Activated T-helper 2 cell treated with anti-CD3 and anti-CD28 coated beads, Interferon-gamma antibody, Interleukin-2, Interleukin-4, amounts not matched to agents 10 μg/mL and 5 μg/mL and 100 μg/mL, durations not matched to agents 14 hours and 24 hours and 36 hours (primary cell): ENCODE data around the gene ZNF212. TPM values are rescaled to one million over a fixed set of nuclear protein-coding genes. Genes with fewer than 3 reads are reported as not detected.

ENCODE experiments used
- DNase-seq: peaks from one replicate; pipeline ENCODE4 v3.0.0; 2021; ENCODE audit warnings: low spot score
- H3K27ac Mint-ChIP-seq: one replicate; pipeline ENCODE4 v1.8.0; 2021; ENCODE audit warnings: mixed read lengths
- H3K27me3 Mint-ChIP-seq: one replicate; pipeline ENCODE4 v1.8.0; 2021; ENCODE audit warnings: low read depth, mixed read lengths
- H3K36me3 Mint-ChIP-seq: one replicate; pipeline ENCODE4 v1.8.0; 2021; ENCODE audit warnings: low read depth, mixed read lengths
- H3K4me1 Mint-ChIP-seq: one replicate; pipeline ENCODE4 v1.8.0; 2021; ENCODE audit warnings: low read depth, mixed read lengths
- H3K4me3 Mint-ChIP-seq: one replicate; pipeline ENCODE4 v1.8.0; 2021; ENCODE audit warnings: low read depth, mild to moderate bottlenecking, moderate library complexity, mixed read lengths
- H3K9me3 Mint-ChIP-seq: one replicate; pipeline ENCODE4 v1.8.0; 2021; ENCODE audit warnings: mixed read lengths
- intact Hi-C: fragments of 100-400 bp; cut with micrococcal nuclease; formaldehyde crosslinking; loops from one replicate; pipeline ENCODE4 v1.15.1; 2023
- total RNA-seq: library from RNA; stranded (reverse); gene quantifications from 2 replicates; pipeline ENCODE4 v1.2.3, GENCODE V29; 2022

Gene ZNF212
- total RNA-seq, 1 donor from 2014 or later = 18.4 TPM

GRCh38 chr7:149284343-149284742 lies 44.9 kb downstream of the ZNF212 start:
- intact Hi-C loops = no loop called here
- H3K36me3 Mint-ChIP-seq = peaks cover 15% of the 10 kb centered on the region

GRCh38 chr7:149284850-149285585 lies 45.6 kb downstream of the ZNF212 start:
- Mint-ChIP-seq H3K27ac (no peak overlapping the region), H3K4me3 (peak overlapping the region; percentile 85), H3K36me3 (peaks cover 11% of the 10 kb centered on the region), H3K4me1 (peaks cover 24% of the 10 kb centered on the region), H3K27me3 (no peaks in the 10 kb centered on the region), H3K9me3 (no peaks in the 10 kb centered on the region)
- intact Hi-C loops = loop anchor here (1.0 kb wide), 1 partner anchor 23 kb away; the partner anchor contains the start of gene ZNF783
- peak; percentile 98 for DNase-seq

More at GRCh38 chr7:149284343-149284742, 44.9 kb downstream of the ZNF212 start:
- Mint-ChIP-seq H3K4me1 (peaks cover 24% of the 10 kb centered on the region), H3K27ac (no peak overlapping the region), H3K9me3 (no peaks in the 10 kb centered on the region), H3K27me3 (no peaks in the 10 kb centered on the region), H3K4me3 (peak overlapping the region; percentile 85)
- no peak for DNase-seq

DNA sequence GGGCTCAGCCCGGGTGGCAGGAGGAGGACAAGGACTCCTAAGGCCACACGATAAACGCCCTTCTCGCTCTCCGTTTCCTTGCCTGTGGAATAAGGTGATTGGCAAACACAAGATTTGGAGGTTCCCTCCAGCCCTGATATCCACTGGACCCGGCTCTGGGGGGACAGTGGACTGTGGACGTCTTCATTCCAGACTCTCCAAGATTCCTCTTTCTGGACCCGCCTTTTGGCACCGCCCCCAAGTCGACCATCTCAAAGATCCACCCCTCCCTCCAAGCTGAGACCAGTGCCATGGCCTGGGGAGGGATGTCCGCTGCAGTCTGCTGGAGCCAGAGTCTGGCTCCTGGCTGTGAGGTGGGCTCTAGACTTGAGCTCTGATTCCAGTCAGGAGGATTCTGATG lies 46.2 kb downstream of the ZNF212 start:
- no peaks in the 10 kb centered on the region for H3K27me3 Mint-ChIP-seq
- no peak for DNase-seq
- peak overlapping the region; percentile 24 for H3K27ac Mint-ChIP-seq
- H3K36me3 Mint-ChIP-seq = peaks cover 11% of the 10 kb centered on the region
- intact Hi-C loops = loop anchor here (1.0 kb wide), 1 partner anchor 23 kb away; the partner anchor contains the start of gene ZNF783
- H3K4me3 Mint-ChIP-seq = peak overlapping the region; percentile 85
- peaks cover 24% of the 10 kb centered on the region for H3K4me1 Mint-ChIP-seq
- H3K9me3 Mint-ChIP-seq = no peaks in the 10 kb centered on the region

DNA sequence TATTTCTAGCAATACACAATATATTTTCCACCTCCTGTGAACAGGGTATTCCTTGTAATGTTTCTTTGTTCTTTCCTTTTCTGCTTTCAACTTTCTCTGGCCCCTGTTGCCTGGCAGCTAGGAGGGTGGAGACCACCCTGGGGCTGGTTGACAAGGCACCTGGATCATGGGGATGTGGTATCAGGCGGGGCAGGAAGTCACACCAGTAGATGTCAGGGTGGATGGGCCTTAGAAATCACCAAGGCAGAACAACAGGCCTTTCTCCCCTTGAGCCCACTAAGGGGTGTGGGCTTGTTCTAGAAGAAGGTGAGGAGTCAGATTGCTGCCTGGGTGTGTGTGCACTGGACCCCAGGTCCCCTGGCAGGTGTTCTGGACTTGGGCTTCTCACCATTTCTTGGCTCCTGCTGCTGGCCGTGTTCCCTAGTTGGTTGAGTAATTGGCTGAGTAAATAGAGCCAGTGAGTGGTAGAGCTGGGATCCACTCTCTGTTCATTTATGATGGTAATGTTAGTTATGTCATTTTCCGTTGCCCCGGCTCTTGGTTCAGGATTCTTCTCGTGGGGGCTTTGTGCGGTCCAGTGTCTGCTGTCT lies 47.5 kb downstream of the ZNF212 start:
- Mint-ChIP-seq H3K27ac (no peak overlapping the region), H3K4me3 (no peak overlapping the region), H3K4me1 (peaks cover 27% of the 10 kb centered on the region), H3K36me3 (peaks cover 11% of the 10 kb centered on the region), H3K27me3 (no peaks in the 10 kb centered on the region), H3K9me3 (no peaks in the 10 kb centered on the region)
- DNase-seq = no peak
- intact Hi-C loops = no loop called here

GRCh38 chr7:149287622-149288021 lies 48.2 kb downstream of the ZNF212 start:
- no peak overlapping the region for H3K4me3 Mint-ChIP-seq
- H3K27me3 Mint-ChIP-seq = no peaks in the 10 kb centered on the region
- DNase-seq = no peak
- peaks cover 27% of the 10 kb centered on the region for H3K4me1 Mint-ChIP-seq
- peaks cover 7% of the 10 kb centered on the region for H3K36me3 Mint-ChIP-seq
- H3K9me3 Mint-ChIP-seq = no peaks in the 10 kb centered on the region
- no peak overlapping the region for H3K27ac Mint-ChIP-seq
- intact Hi-C loops = no loop called here

GRCh38 chr7:149289262-149289661 lies 49.8 kb downstream of the ZNF212 start:
- no peak for DNase-seq
- H3K9me3 Mint-ChIP-seq = no peaks in the 10 kb centered on the region
- H3K27me3 Mint-ChIP-seq = no peaks in the 10 kb centered on the region
- peaks cover 5% of the 10 kb centered on the region for H3K36me3 Mint-ChIP-seq
- intact Hi-C loops = no loop called here
- no peak overlapping the region for H3K27ac Mint-ChIP-seq
- no peak overlapping the region for H3K4me3 Mint-ChIP-seq
- peaks cover 24% of the 10 kb centered on the region for H3K4me1 Mint-ChIP-seq

DNA sequence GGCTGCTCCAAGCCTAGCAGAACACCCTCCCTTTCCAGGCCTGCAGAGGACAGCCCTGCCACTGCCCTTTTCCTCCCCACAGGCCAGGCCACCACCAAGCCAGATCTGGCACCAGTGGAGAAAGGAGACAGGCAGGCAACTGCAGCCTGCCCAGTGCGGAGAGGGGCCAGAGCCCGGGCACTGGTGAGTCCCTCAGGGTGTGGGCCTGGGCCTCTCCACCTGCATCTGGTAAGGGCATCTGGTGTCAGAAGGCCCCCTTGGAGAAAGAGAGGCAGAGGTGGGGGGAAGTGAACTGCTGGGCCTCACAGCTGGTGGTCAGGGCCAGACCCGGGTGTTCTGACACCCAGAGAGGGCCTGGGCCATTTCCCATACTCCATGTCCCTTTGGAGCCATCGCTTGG lies 50.4 kb downstream of the ZNF212 start:
- Mint-ChIP-seq H3K4me3 (no peak overlapping the region), H3K27me3 (no peaks in the 10 kb centered on the region), H3K36me3 (peaks cover 5% of the 10 kb centered on the region), H3K4me1 (peaks cover 18% of the 10 kb centered on the region), H3K27ac (no peak overlapping the region), H3K9me3 (no peaks in the 10 kb centered on the region)
- intact Hi-C loops = no loop called here
- no peak for DNase-seq

DNA sequence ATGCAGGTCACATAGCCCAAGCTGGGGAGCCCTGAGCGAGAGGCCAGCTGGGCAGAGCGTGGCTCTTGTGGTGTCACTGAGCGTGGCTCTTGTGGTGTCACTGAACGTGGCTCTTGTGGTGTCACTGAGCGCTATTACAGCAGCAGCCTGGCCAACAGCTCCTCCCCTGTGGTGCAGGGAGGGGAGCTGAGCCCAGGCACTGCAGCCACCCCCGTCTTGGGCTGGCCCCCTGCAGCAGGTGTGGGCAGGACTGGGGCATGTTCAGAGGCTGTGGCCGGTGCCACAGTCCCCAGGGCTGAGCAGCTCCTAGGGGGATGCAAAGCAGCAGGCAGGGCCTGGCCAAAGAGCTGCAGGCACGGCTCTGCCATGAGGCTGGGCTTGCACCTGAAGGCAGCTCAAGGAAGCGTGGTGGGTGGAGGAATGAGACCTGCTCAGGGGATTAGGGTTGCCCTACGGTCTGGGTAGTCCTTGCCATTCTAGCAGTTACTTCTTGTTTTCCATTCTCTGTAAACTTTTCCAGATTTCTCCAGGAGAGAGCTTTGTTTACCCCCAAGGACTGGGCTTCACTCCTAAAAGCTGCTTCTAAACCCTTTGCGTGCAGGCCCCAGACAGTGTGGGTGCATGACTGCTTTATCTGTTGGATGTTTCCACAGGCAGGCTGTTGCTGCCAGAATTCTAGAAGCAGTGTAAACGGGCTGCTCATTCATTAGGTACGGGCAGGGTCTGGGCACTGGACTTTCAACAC lies 51.8 kb downstream of the ZNF212 start:
- Mint-ChIP-seq H3K9me3 (no peaks in the 10 kb centered on the region), H3K36me3 (peaks cover 5% of the 10 kb centered on the region), H3K27me3 (no peaks in the 10 kb centered on the region), H3K4me1 (peaks cover 12% of the 10 kb centered on the region), H3K27ac (no peak overlapping the region), H3K4me3 (no peak overlapping the region)
- intact Hi-C loops = no loop called here
- DNase-seq = no peak

DNA sequence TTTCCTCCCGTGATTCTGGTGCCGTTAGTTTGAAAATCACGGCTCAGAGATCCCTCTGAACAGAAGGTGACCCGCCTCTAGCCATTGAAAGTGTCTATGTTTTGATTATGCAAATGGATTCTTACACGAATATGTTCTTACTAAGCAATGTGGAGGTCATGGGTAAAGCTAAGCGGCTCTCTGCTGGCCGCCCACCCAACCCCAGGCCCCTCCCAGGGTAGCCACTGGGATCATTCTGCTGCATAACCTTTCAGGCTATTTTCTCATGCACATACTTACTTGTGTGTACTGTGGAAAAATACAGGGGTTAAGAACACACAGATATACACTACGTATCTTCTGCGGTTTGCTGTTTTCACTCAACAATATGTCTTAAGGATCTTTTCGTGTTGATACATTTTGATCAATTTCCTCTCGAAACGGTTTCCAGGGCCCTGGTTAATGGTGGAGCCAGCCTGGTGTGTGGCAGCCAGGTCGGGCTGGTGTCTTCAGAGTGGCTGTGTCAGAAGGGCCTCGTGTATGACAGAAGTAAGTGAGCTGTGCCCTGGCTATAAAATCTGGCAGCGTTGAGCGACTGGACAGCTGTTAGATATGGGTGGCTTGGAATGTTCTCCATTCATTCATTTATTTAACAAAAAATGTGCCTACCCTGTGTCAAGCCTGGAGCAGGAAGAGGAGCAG lies 52.5 kb downstream of the ZNF212 start:
- DNase-seq = no peak
- intact Hi-C loops = no loop called here
- peaks cover 8% of the 10 kb centered on the region for H3K4me1 Mint-ChIP-seq
- no peak overlapping the region for H3K27ac Mint-ChIP-seq
- H3K4me3 Mint-ChIP-seq = no peak overlapping the region
- H3K27me3 Mint-ChIP-seq = no peaks in the 10 kb centered on the region
- H3K36me3 Mint-ChIP-seq = peaks cover 5% of the 10 kb centered on the region
- H3K9me3 Mint-ChIP-seq = no peaks in the 10 kb centered on the region

GRCh38 chr7:149292462-149292823 lies 53.0 kb downstream of the ZNF212 start:
- Mint-ChIP-seq H3K4me3 (no peak overlapping the region), H3K36me3 (peaks cover 5% of the 10 kb centered on the region), H3K4me1 (peaks cover 9% of the 10 kb centered on the region), H3K27me3 (no peaks in the 10 kb centered on the region), H3K9me3 (no peaks in the 10 kb centered on the region), H3K27ac (no peak overlapping the region)
- intact Hi-C loops = no loop called here
- no peak for DNase-seq

DNA sequence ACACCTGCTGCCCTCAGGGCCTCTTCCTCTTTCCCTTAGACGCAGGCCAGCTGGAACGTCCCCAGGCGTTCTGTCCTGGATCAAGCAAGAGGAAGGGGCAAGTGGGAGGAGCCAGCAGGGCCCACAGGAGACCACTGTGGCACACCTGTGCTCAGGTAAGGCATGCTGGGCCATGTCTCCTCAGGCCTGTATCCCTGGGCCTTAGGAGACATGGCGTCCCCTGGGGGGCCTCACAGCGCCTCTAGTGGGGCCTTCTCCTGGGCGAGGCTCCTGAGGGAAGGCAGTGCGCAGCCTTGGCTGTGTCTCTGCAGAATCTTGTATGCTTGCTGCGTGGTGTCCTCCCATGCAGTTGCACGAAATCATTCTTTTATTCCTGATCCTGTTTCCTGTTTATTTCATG lies 53.9 kb downstream of the ZNF212 start:
- DNase-seq = no peak
- no peaks in the 10 kb centered on the region for H3K27me3 Mint-ChIP-seq
- peaks cover 8% of the 10 kb centered on the region for H3K4me1 Mint-ChIP-seq
- H3K4me3 Mint-ChIP-seq = no peak overlapping the region
- no peak overlapping the region for H3K27ac Mint-ChIP-seq
- H3K9me3 Mint-ChIP-seq = no peaks in the 10 kb centered on the region
- no peaks in the 10 kb centered on the region for H3K36me3 Mint-ChIP-seq
- intact Hi-C loops = no loop called here

- Mint-ChIP-seq H3K4me3 (no peak overlapping the region), H3K4me1 (peaks cover 8% of the 10 kb centered on the region), H3K27ac (no peak overlapping the region), H3K36me3 (no peaks in the 10 kb centered on the region), H3K9me3 (no peaks in the 10 kb centered on the region), H3K27me3 (no peaks in the 10 kb centered on the region)
- no peak for DNase-seq
- intact Hi-C loops = no loop called here
Measured at GRCh38 chr7:149293946-149294633, 54.6 kb downstream of the ZNF212 start.
